IPS-20b (cell line): ENCODE data around the gene DUOX1.

Source experiments
- H3K27ac ChIP-seq: one replicate; pipeline ENCODE4 v1.5.1; 2013; ENCODE audit warnings: low read length
- H3K27me3 ChIP-seq: 2 replicates; pipeline ENCODE4 v1.6.1; 2013; ENCODE audit warnings: mild to moderate bottlenecking, low read length, inconsistent platforms; ENCODE audit not compliant: insufficient read depth
- H3K36me3 ChIP-seq: 2 replicates; pipeline ENCODE4 v1.6.1; 2013; ENCODE audit warnings: low read depth, mild to moderate bottlenecking, inconsistent platforms, low read length, moderate library complexity; ENCODE audit not compliant: insufficient read depth
- H3K4me1 ChIP-seq: 2 replicates; pipeline ENCODE4 v1.6.1; 2013; ENCODE audit warnings: mild to moderate bottlenecking, control low read depth, inconsistent platforms, low read length, moderate library complexity; ENCODE audit not compliant: insufficient read depth
- H3K4me3 ChIP-seq: 2 replicates; pipeline ENCODE4 v1.5.1; 2013; ENCODE audit warnings: mild to moderate bottlenecking, low read length, inconsistent platforms
- H3K9ac ChIP-seq: 2 replicates; pipeline ENCODE4 v1.6.1; 2013; ENCODE audit warnings: low read depth, mild to moderate bottlenecking, inconsistent platforms, low read length, moderate library complexity
- H3K9me3 ChIP-seq: 2 replicates; pipeline ENCODE4 v1.6.1; 2013; ENCODE audit warnings: mild to moderate bottlenecking, low read depth, low read length, inconsistent platforms; ENCODE audit not compliant: insufficient read depth

The DUOX1 gene

GRCh38 chr15:45107941-45108630 is 21.7 kb upstream of the DUOX1 start:
- H3K9ac ChIP-seq: no peak overlapping the region
- H3K27ac ChIP-seq: no peak overlapping the region
- no peaks in the 10 kb centered on the region; the same call in 1 of the 2 replicates for H3K4me1 ChIP-seq
- H3K4me3 ChIP-seq: no peak overlapping the region
- H3K9me3 ChIP-seq: peaks cover 4% of the 10 kb centered on the region; the same call in 1 of the 2 replicates
- peaks cover 72% of the 10 kb centered on the region for H3K27me3 ChIP-seq
- H3K36me3 ChIP-seq: no peaks in the 10 kb centered on the region

DNA sequence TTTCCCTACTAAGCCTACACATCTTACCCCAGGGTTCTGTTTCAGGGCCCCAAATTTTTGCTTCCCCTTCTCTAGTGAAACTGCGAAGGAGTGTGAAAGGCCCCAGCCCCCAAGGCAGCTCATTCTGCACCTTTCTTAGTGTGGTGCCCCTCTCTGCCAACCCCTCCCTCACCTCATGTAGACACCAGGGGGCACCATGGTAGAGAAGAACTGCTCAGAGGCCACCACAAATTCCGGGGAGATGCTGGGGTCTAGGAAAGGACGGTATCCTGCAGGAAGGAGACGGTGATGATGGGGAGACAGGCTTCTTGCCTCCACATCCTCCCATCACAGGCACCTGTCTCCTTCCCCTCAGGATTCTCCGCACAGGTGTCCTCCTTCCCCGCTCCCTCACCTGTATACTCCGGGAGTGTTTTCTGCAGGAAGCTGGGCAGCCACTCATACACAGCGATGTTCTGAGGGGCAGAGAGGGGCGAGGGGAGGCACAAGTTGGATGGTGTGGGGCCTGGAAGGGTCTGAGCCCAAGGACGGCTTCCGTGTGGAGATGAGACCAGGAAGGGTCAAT is 19.5 kb upstream of the DUOX1 start:
- H3K4me1 ChIP-seq: no peaks in the 10 kb centered on the region; the same call in 1 of the 2 replicates
- H3K9me3 ChIP-seq: peaks cover 4% of the 10 kb centered on the region; the same call in 1 of the 2 replicates
- H3K4me3 ChIP-seq: no peak overlapping the region
- peaks cover 93% of the 10 kb centered on the region for H3K27me3 ChIP-seq
- H3K36me3 ChIP-seq: no peaks in the 10 kb centered on the region
- H3K27ac ChIP-seq: no peak overlapping the region
- no peak overlapping the region for H3K9ac ChIP-seq

- Histone ChIP-seq H3K27ac (no peak overlapping the region), H3K27me3 (peaks cover 93% of the 10 kb centered on the region), H3K36me3 (no peaks in the 10 kb centered on the region), H3K4me1 (no peaks in the 10 kb centered on the region; the same call in 1 of the 2 replicates), H3K9me3 (peaks cover 11% of the 10 kb centered on the region; the same call in 1 of the 2 replicates), H3K9ac (no peak overlapping the region), H3K4me3 (no peak overlapping the region; the same call in 1 of the 2 replicates)
Observed at GRCh38 chr15:45111390-45112142, 18.2 kb upstream of the DUOX1 start.

GRCh38 chr15:45112143-45112590 is 17.6 kb upstream of the DUOX1 start:
- Histone ChIP-seq H3K9ac (no peak overlapping the region), H3K4me1 (no peaks in the 10 kb centered on the region; the same call in 1 of the 2 replicates), H3K27ac (no peak overlapping the region), H3K36me3 (no peaks in the 10 kb centered on the region), H3K4me3 (peak overlapping the region; percentile 50; the same call in 1 of the 2 replicates), H3K27me3 (peaks cover 93% of the 10 kb centered on the region), H3K9me3 (peaks cover 11% of the 10 kb centered on the region; the same call in 1 of the 2 replicates)

DNA sequence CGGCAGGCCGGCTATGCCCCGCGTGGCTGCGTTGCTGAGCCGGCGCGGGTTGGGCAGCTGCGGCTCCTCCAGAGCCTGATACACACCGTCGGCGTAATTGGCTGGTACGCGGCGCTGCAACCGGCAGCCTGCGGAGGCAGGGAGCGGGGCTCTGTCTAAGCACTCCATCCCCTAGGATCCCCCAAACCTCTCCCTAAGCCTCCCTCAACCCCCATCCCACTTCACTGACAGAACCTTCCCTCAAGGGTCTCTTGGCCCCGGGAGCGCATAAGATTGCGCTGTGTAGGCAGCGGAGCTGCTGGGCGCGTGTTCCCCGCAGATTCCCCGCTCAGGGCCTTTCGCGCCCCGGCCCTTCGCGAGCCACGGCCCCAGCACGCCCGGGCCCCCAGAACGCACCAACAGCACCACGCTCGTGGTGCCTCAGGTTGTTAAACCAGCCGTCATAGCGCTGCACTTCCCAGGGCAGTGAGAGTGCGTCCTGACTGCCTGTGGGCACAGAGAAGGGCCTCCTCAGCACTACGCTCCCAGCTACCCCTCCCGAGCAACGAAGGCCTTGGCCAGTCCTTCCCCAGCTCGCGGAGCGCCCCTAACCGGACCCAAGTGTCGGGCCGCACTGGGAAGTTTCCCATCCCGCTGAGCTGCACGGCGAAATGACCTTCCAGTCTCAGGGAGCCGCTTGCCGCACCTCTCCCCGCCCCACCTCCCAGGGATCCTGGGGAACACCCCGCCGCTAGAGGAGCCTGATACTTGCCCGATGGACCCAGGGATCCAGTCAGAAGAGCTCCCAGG is 17.0 kb upstream of the DUOX1 start:
- Histone ChIP-seq H3K4me1 (no peaks in the 10 kb centered on the region; the same call in 1 of the 2 replicates), H3K36me3 (no peaks in the 10 kb centered on the region), H3K9ac (no peak overlapping the region), H3K9me3 (peaks cover 11% of the 10 kb centered on the region; the same call in 1 of the 2 replicates), H3K4me3 (peak overlapping the region; percentile 50; the same call in 1 of the 2 replicates), H3K27me3 (peaks cover 99% of the 10 kb centered on the region), H3K27ac (no peak overlapping the region)

DNA sequence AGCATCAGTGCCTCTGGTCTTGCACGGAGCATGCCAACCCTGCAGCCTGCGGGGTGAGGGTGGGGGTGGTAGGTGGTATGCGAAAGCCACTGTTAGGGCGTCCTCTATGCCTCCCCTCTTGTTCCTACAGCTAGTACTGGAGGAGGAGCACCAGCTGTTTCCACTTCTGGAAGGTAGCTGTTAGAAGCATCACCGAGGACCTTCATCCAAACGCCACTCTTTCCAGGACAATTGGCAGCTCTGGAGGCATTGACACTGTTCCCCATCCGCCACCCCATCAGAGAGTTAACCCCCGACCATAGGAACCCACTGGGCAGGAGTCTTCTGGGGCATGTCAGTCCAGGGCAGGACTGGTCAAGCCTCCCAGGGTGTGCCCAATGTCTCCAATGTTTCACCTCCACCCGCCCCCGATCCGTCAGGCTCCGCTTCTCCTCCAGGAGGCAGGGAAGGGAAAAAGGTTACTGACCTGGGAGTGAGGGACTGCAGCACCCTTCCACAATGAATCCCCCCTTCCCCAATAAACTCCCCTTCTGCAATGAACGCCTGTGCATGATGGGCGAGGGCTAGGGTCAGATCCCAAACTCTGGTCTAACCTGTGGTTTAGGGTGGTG is 16.3 kb upstream of the DUOX1 start:
- no peak overlapping the region for H3K9ac ChIP-seq
- peaks cover 99% of the 10 kb centered on the region for H3K27me3 ChIP-seq
- H3K36me3 ChIP-seq: no peaks in the 10 kb centered on the region
- H3K9me3 ChIP-seq: peaks cover 11% of the 10 kb centered on the region; the same call in 1 of the 2 replicates
- no peaks in the 10 kb centered on the region; the same call in 1 of the 2 replicates for H3K4me1 ChIP-seq
- H3K4me3 ChIP-seq: peak overlapping the region; percentile 50; the same call in 1 of the 2 replicates
- no peak overlapping the region for H3K27ac ChIP-seq

DNA sequence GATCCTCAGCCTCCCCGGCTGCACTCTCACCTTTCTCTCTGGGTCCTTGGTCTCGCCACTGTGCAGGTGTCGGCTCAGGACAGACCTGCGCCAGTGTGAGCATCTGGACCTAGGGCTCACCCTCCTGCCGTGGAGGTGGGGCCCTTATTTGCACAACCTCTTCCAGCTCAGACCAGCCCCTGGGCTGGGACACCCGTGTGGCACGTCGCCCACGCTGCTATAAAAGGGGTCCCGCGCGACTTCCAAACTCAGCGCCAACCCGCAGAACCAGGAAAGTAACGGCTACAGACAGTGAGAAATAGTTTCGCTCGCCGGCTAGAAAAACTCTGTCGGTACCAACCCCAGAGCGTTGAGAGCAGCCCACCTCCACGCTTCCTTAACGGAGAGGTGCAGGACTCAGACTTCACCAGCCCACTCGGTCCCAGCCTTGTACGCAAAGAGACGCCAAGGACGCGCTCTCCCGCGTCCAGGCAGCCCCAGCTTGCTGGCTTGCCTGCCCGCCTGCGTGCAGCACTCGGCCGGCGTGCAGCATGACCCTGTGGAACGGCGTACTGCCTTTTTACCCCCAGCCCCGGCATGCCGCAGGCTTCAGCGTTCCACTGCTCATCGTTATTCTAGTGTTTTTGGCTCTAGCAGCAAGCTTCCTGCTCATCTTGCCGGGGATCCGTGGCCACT is 15.6 kb upstream of the DUOX1 start, which contains the start of the genes DUOX2 and DUOXA2:
Gene DUOX2 (minus strand): TSS at position 97 of the 675 bp plus-strand sequence. CDS start 761 bp downstream, outside the sequence.
Gene DUOXA2 (plus strand): TSS at position 251 of the 675 bp plus-strand sequence. CDS start 280 bp downstream, at position 531.
- peak within 1 kb of the TSS; percentile 50; the same call in 1 of the 2 replicates for H3K4me3 ChIP-seq
- peaks cover 11% of the 10 kb centered on the region; the same call in 1 of the 2 replicates for H3K9me3 ChIP-seq
- no peak within 1 kb of the TSS for H3K27ac ChIP-seq
- H3K27me3 ChIP-seq: peaks cover 99% of the 10 kb centered on the region
- H3K9ac ChIP-seq: no peak within 1 kb of the TSS
- no peaks in the 10 kb centered on the region; the same call in 1 of the 2 replicates for H3K4me1 ChIP-seq
- no peaks in the 10 kb centered on the region for H3K36me3 ChIP-seq

- Histone ChIP-seq H3K9me3 (peaks cover 11% of the 10 kb centered on the region; the same call in 1 of the 2 replicates), H3K9ac (no peak overlapping the region), H3K4me1 (no peaks in the 10 kb centered on the region; the same call in 1 of the 2 replicates), H3K4me3 (no peak overlapping the region), H3K27me3 (peaks cover 99% of the 10 kb centered on the region), H3K36me3 (no peaks in the 10 kb centered on the region), H3K27ac (no peak overlapping the region)
Observed at GRCh38 chr15:45114751-45115085, 15.1 kb upstream of the DUOX1 start.

GRCh38 chr15:45115312-45115820 is 14.4 kb upstream of the DUOX1 start:
- Histone ChIP-seq H3K4me3 (no peak overlapping the region), H3K36me3 (no peaks in the 10 kb centered on the region), H3K4me1 (no peaks in the 10 kb centered on the region; the same call in 1 of the 2 replicates), H3K9ac (no peak overlapping the region), H3K27me3 (peaks cover 99% of the 10 kb centered on the region), H3K27ac (no peak overlapping the region), H3K9me3 (peaks cover 11% of the 10 kb centered on the region; the same call in 1 of the 2 replicates)

GRCh38 chr15:45116006-45116481 is 13.8 kb upstream of the DUOX1 start:
- H3K27ac ChIP-seq: no peak overlapping the region
- H3K36me3 ChIP-seq: no peaks in the 10 kb centered on the region
- H3K27me3 ChIP-seq: peaks cover 100% of the 10 kb centered on the region
- H3K4me1 ChIP-seq: no peaks in the 10 kb centered on the region; the same call in 1 of the 2 replicates
- H3K9ac ChIP-seq: no peak overlapping the region
- H3K9me3 ChIP-seq: peaks cover 11% of the 10 kb centered on the region; the same call in 1 of the 2 replicates
- no peak overlapping the region for H3K4me3 ChIP-seq
